Tibial nerve (tissue), 4 donors: ENCODE measurements around the gene USP20. TPM values are rescaled to one million over a fixed set of nuclear protein-coding genes. Genes with fewer than 3 reads are reported as not detected.

Experiments used
- DNase-seq, 2 donors: peaks; one replicate each; pipeline ENCODE4 v3.0.0-alpha.2; 2019; ENCODE audit warnings: low spot score in 2 of 2
- H3K27ac ChIP-seq, 4 donors: fragments of 200-600 bp; sonication (generic) in 3 of 4; one replicate each; pipeline ENCODE4 v1.5.1; 2017 to 2019; ENCODE audit warnings: mild to moderate bottlenecking in 1 of 4
- H3K27me3 ChIP-seq, 2 donors: fragments of 200-600 bp; sonication (generic) in 1 of 2; one replicate each; pipeline versions ENCODE4 v1.5.1 to v1.6.0; 2017 to 2019
- H3K36me3 ChIP-seq, 3 donors: fragments of 200-600 bp; sonication (generic); one replicate each; pipeline ENCODE4 v1.5.1; 2018 to 2019
- H3K4me1 ChIP-seq, 4 donors: fragments of 200-600 bp; sonication (generic) in 3 of 4; one replicate each; pipeline ENCODE4 v1.5.1; 2017 to 2019
- H3K4me3 ChIP-seq, 4 donors: fragments of 200-600 bp; sonication (generic) in 3 of 4; one replicate each; pipeline ENCODE4 v1.5.1; 2017 to 2019; ENCODE audit warnings: mild to moderate bottlenecking in 1 of 4, moderate library complexity in 1 of 4
- H3K9me3 ChIP-seq, 4 donors: fragments of 200-600 bp; sonication (generic) in 3 of 4; one replicate each; pipeline ENCODE4 v1.5.1; 2017 to 2019
- EP300 ChIP-seq, 2 donors: sonication (generic); formaldehyde crosslinking; IDR thresholded peaks; one replicate each; pipeline ENCODE4 v1.6.1; 2017; ENCODE audit warnings: antibody characterized with exemption in 2 of 2, mild to moderate bottlenecking in 1 of 2
- POLR2A ChIP-seq, 2 donors: fragments of 450-650 bp; IDR thresholded peaks; one replicate each; pipeline ENCODE4 v1.6.1; 2017; ENCODE audit warnings: antibody characterized with exemption in 2 of 2, mild to moderate bottlenecking in 2 of 2, moderate library complexity in 2 of 2
- WGBS, 2 donors: methylation state at CpG; one replicate each; pipeline ENCODE4 v1.1.5; 2018; 5-methylcytosine and 5-hydroxymethylcytosine counted together
- total RNA-seq, 4 donors: library from RNA; depleted of rRNA; stranded (reverse); fragments of >200 nt; gene quantifications; one replicate each; pipeline ENCODE4 v1.1.0, GENCODE V29; 2016
- TF ChIP-seq, protein P1 (sequence below), 5 experiments: fragments of 200-600 bp in 3 of 5; fragments of 450-650 bp in 2 of 5; sonication (generic) in 3 of 5; IDR thresholded peaks; one replicate each; pipeline ENCODE4 v1.5.1; 2016 to 2019; ENCODE audit warnings: antibody characterized with exemption in 5 of 5, mild to moderate bottlenecking in 3 of 5, moderate library complexity in 2 of 5

The USP20 gene
- total RNA-seq, 4 donors from 2014 or later = 20.1 to 50.1 (median 24.1) TPM

DNA sequence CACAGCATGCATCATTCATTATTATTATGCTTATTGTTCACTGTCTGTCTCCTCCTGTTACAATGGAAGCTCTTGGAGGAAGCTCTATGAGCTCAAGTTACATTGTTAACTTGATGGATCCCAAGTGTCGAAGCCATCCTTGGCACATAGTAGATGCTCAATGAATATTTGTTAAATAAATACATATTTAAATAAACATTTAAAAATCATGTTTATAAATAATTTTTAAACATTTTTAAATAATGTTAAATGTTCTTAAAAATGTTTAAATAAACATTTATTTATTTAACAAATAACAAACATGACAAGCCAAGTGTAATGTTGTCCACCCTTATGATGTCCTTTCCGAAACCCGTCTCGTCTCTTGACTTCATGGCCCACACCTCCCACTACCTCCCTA is 69.5 kb downstream of the USP20 start:
- TF ChIP-seq POLR2A (IDR thresholded peaks at IDR 0.05) (no peak), EP300 (IDR thresholded peaks at IDR 0.05) (no peak)
- TF ChIP-seq, protein P1, sequence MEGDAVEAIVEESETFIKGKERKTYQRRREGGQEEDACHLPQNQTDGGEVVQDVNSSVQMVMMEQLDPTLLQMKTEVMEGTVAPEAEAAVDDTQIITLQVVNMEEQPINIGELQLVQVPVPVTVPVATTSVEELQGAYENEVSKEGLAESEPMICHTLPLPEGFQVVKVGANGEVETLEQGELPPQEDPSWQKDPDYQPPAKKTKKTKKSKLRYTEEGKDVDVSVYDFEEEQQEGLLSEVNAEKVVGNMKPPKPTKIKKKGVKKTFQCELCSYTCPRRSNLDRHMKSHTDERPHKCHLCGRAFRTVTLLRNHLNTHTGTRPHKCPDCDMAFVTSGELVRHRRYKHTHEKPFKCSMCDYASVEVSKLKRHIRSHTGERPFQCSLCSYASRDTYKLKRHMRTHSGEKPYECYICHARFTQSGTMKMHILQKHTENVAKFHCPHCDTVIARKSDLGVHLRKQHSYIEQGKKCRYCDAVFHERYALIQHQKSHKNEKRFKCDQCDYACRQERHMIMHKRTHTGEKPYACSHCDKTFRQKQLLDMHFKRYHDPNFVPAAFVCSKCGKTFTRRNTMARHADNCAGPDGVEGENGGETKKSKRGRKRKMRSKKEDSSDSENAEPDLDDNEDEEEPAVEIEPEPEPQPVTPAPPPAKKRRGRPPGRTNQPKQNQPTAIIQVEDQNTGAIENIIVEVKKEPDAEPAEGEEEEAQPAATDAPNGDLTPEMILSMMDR (IDR thresholded peaks at IDR 0.05) = no peak
- DNase-seq = no peak
- Histone ChIP-seq H3K9me3 (no peaks in the 10 kb centered on the region), H3K27ac (no peak overlapping the region), H3K4me1 (peaks cover 0 to 4% (median under 1%) of the 10 kb centered on the region in 4 donors), H3K27me3 (no peaks in the 10 kb centered on the region), H3K4me3 (no peak overlapping the region), H3K36me3 (peaks cover 2 to 83% (median 6%) of the 10 kb centered on the region in 3 donors)
- 96 to 98% methylated on average over 4 of the region's 4 CpGs for WGBS, 2 donors

GRCh38 chr9:129906298-129906697 is 71.0 kb downstream of the USP20 start:
- TF ChIP-seq EP300 (IDR thresholded peaks at IDR 0.05) (no peak), POLR2A (IDR thresholded peaks at IDR 0.05) (no peak)
- TF ChIP-seq, protein P1 (IDR thresholded peaks at IDR 0.05) = no peak
- H3K4me3 ChIP-seq = no peak overlapping the region
- 89 to 91% methylated on average over 4 of the region's 4 CpGs for WGBS, 2 donors
- H3K9me3 ChIP-seq = no peaks in the 10 kb centered on the region
- no peaks in the 10 kb centered on the region for H3K27me3 ChIP-seq
- no peak for DNase-seq
- peaks cover 0 to 72% (median 0%) of the 10 kb centered on the region in 3 donors for H3K36me3 ChIP-seq
- H3K27ac ChIP-seq = no peak overlapping the region
- H3K4me1 ChIP-seq = peaks cover 0 to 14% (median 0%) of the 10 kb centered on the region in 4 donors

DNA sequence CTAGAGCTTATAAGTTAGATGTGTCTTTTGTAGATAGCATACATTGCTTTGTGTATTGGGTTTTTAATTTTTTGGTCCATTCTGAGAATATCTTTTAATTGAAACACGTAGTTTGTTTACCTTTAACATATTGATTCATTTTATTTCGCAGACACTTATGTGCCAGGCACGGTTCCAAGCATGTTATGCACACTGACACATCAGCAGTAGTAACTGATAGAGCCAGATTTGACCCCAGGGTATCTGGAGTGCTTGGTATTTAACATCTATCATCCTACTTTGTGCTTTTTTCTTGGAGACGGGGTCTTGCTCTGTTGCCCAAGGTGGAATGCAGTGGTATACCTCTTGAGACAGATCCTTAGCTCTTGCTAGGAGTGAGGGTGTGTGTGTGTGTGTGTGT is 71.9 kb downstream of the USP20 start:
- H3K27ac ChIP-seq = no peak overlapping the region
- no peak overlapping the region for H3K4me3 ChIP-seq
- TF ChIP-seq, protein P1 (IDR thresholded peaks at IDR 0.05) = no peak
- TF ChIP-seq POLR2A (IDR thresholded peaks at IDR 0.05) (no peak), EP300 (IDR thresholded peaks at IDR 0.05) (no peak)
- 95 to 99% methylated on average over 4 of the region's 4 CpGs for WGBS, 2 donors
- no peaks in the 10 kb centered on the region for H3K9me3 ChIP-seq
- H3K27me3 ChIP-seq = no peaks in the 10 kb centered on the region
- H3K4me1 ChIP-seq = peaks cover 0 to 16% (median 0%) of the 10 kb centered on the region in 4 donors
- DNase-seq = no peak
- peaks cover 0 to 66% (median 0%) of the 10 kb centered on the region in 3 donors for H3K36me3 ChIP-seq

DNA sequence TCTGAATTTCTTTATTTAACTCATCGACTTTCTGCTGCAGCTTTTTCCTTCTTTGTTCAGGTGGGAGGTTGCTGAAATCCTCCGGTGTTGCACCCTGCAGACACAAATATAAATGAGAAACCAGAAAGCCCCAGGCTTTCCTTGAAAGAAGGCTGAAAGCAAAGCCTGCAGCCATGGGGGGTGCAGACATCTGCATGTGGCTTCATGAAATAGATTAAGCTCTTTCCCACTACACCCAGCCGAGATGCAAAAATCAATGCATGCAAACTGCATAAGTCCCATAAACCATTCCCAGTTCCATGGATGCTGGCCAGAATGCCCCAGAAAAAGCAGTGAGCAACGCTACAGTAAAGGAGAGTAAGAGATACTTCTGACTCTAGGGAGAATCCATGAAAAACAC is 73.6 kb downstream of the USP20 start:
- DNase-seq = no peak
- no peak overlapping the region for H3K4me3 ChIP-seq
- no peaks in the 10 kb centered on the region for H3K27me3 ChIP-seq
- peaks cover 0 to 52% (median 0%) of the 10 kb centered on the region in 3 donors for H3K36me3 ChIP-seq
- H3K4me1 ChIP-seq = peaks cover 0 to 16% (median 0%) of the 10 kb centered on the region in 4 donors
- TF ChIP-seq, protein P1 (IDR thresholded peaks at IDR 0.05) = no peak
- TF ChIP-seq EP300 (IDR thresholded peaks at IDR 0.05) = no peak
- TF ChIP-seq POLR2A (IDR thresholded peaks at IDR 0.05) = no peak
- 74 to 81% methylated on average over 4 of the region's 4 CpGs for WGBS, 2 donors
- H3K27ac ChIP-seq = no peak overlapping the region
- no peaks in the 10 kb centered on the region for H3K9me3 ChIP-seq

DNA sequence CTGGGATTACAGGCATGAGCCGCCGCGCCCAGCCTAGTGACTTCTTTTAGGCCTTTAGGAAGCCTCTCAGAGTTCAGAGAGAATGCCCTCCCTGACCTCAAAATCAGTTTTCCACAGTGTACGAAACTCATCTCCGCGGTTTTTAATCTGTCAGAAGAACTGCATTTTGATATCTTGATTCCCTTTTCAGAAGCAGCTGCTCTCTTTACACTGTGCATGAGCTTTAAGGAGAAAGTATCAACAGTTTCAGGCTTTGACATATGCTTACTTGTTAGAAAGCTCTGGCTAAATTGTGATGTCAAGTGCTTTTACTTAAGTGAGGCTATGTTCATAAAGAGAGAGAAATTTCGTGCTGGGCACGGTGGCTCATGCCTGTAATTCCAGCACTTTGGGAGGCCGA is 74.6 kb downstream of the USP20 start:
- H3K27me3 ChIP-seq = no peaks in the 10 kb centered on the region
- no peaks in the 10 kb centered on the region for H3K9me3 ChIP-seq
- no peak for TF ChIP-seq EP300 (IDR thresholded peaks at IDR 0.05)
- no peak for TF ChIP-seq POLR2A (IDR thresholded peaks at IDR 0.05)
- TF ChIP-seq, protein P1 (IDR thresholded peaks at IDR 0.05) = no peak
- 84 to 87% methylated on average over 9 of the region's 9 CpGs for WGBS, 2 donors
- peak overlapping the region in 3 of 4 donors; percentile 3 to 42 (median 7) for H3K27ac ChIP-seq
- no peak overlapping the region for H3K4me3 ChIP-seq
- peaks cover 0 to 47% (median 0%) of the 10 kb centered on the region in 3 donors for H3K36me3 ChIP-seq
- H3K4me1 ChIP-seq = peaks cover 0 to 16% (median 0%) of the 10 kb centered on the region in 4 donors
- DNase-seq = no peak
